Activated CD4-positive, alpha-beta T cell treated with anti-CD3 and anti-CD28 coated beads for 4 hours (primary cell): ENCODE measurements around the gene AKT2.
"Not testable (repeated sequence)": the region's sequence is repeated elsewhere in the genome, so short reads cannot be mapped to it uniquely, and the experiment has no call there.

ENCODE experiments used
- DNase-seq, 2 donors: peaks; one replicate each; pipeline ENCODE4 v3.0.0-alpha.2; 2020

AKT2 gene

GRCh38 chr19:40284501-40285352 lies at the start of gene AKT2:
Gene AKT2, minus strand, starts transcription at chr19:40285345. Its CDS starts 20,078 bp downstream, at chr19:40265267.
- peak; percentile 72 to 81 for DNase-seq

- not testable (repeated sequence) for DNase-seq
Observed at GRCh38 chr19:40333083-40333482, 47.9 kb upstream of the AKT2 start.

- DNase-seq, result no peak
Observed at GRCh38 chr19:40332669-40333068, 47.5 kb upstream of the AKT2 start.

- no peak for DNase-seq
Observed at GRCh38 chr19:40331052-40331451, 45.9 kb upstream of the AKT2 start.

GRCh38 chr19:40326201-40326600 lies 41.1 kb upstream of the AKT2 start:
- DNase-seq, result no peak

- no peak for DNase-seq
Observed at GRCh38 chr19:40323705-40324104, 38.6 kb upstream of the AKT2 start.

GRCh38 chr19:40322951-40323615 lies 37.9 kb upstream of the AKT2 start:
- no peak for DNase-seq

- DNase-seq, result no peak
Observed at GRCh38 chr19:40322271-40322610, 37.1 kb upstream of the AKT2 start.

GRCh38 chr19:40321566-40322270 lies 36.6 kb upstream of the AKT2 start:
- no peak for DNase-seq

- DNase-seq, result no peak
Observed at GRCh38 chr19:40321076-40321475, 35.9 kb upstream of the AKT2 start.

GRCh38 chr19:40320558-40320935 lies 35.4 kb upstream of the AKT2 start:
- no peak for DNase-seq

- no peak for DNase-seq
Observed at GRCh38 chr19:40317338-40317737, 32.2 kb upstream of the AKT2 start.

- DNase-seq, result no peak
Observed at GRCh38 chr19:40315812-40316470, 30.8 kb upstream of the AKT2 start.

GRCh38 chr19:40314656-40315055 lies 29.5 kb upstream of the AKT2 start:
- DNase-seq, result no peak

GRCh38 chr19:40313229-40313983 lies 28.3 kb upstream of the AKT2 start:
- DNase-seq, result no peak

- no peak for DNase-seq
Observed at GRCh38 chr19:40312533-40312932, 27.4 kb upstream of the AKT2 start.

GRCh38 chr19:40309666-40310065 lies 24.5 kb upstream of the AKT2 start:
- no peak for DNase-seq

- DNase-seq, result peak; percentile 73 to 77
Observed at GRCh38 chr19:40305403-40305802, 20.3 kb upstream of the AKT2 start.

GRCh38 chr19:40304306-40304705 lies 19.2 kb upstream of the AKT2 start:
- DNase-seq, result no peak

GRCh38 chr19:40303765-40304164 lies 18.6 kb upstream of the AKT2 start:
- no peak for DNase-seq

GRCh38 chr19:40302224-40303011 lies 17.3 kb upstream of the AKT2 start:
- DNase-seq, result no peak

- no peak for DNase-seq
Observed at GRCh38 chr19:40300668-40301067, 15.5 kb upstream of the AKT2 start.
